Endometrium (tissue), 2 donors: ENCODE data around the gene HDGF.

Experiments used
- FAIRE-seq: peaks from 2 replicates; lab custom pipeline; 2012; peaks lifted over from hg19 to GRCh38; lab: Jason Lieb, UNC
- donor health status: control.
- donor health status: control.

HDGF gene

GRCh38 chr1:156746728-156747631, 4.5 kb downstream of the HDGF start:
- FAIRE-seq: no peak

- FAIRE-seq: no peak
Measured at GRCh38 chr1:156746406-156746727, 5.1 kb downstream of the HDGF start.

GRCh38 chr1:156745881-156746280, 5.6 kb downstream of the HDGF start:
- FAIRE-seq: no peak

GRCh38 chr1:156744786-156745419, 6.6 kb downstream of the HDGF start:
- FAIRE-seq: no peak

DNA sequence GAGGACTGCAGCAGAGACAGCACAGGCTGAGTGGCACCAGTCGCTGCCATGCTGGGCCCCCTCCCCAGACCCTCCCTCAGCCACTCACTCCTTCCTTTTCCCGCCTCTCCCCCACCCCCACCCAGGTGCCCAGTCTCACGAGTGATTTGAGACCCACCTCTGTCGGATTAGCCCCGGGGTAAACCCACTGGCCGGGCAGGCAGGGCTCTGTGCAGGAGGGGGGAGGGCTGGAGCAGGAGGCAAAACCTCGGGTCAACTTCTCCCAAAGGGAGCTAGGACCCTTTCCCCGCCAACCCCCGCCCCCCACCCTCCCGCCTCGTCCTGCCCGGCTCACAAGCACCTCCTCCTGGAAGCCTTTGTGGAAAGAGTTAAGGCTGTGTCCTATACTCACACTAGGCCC, 7.1 kb downstream of the HDGF start:
- FAIRE-seq: no peak

- FAIRE-seq: no peak
Measured at GRCh38 chr1:156743367-156744302, 7.8 kb downstream of the HDGF start.

GRCh38 chr1:156742801-156743200, 8.7 kb downstream of the HDGF start:
- no peak for FAIRE-seq

DNA sequence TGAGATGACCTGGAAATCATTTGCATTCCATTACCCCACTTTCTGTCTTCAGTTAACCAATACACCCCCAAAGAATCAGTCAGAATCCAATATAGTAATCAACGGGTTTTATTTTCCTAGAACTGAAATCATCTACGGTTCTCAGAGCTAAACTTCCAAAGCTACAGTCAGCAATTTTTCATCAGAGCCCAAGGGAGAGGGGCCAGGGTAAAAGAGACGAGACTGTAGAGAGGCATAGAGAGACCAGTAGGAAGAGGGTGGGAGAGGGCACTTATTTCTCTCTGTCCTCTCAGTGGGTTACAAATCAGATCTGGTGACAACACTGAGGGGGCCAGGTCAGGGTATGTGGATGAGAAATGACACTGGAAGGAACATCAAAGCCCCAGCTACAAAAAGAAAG, 9.5 kb downstream of the HDGF start:
- no peak for FAIRE-seq

DNA sequence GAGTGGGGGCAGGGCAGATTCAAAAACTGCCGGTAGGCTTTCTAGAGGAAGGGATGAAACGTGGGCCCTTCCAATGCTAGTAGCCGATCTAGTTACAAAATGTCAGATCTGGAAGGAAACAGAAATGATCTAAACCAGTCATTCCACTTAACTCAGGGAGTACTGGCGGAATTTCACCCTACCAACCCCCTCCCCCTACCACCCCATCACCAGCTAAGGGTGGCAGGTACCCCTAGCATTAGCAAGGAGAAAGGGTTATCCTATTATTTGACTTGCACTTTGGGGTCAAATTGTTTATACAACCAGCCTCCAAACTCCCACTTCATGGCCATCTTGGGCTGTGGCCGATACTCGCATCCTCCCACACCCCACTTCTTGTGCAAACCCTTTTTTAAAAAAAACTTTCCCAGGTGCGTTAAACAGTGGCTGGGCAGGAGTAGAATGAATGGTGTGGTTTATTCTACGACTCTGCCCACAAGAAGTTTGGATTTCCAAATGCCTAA, 9.9 kb downstream of the HDGF start:
- FAIRE-seq: no peak

DNA sequence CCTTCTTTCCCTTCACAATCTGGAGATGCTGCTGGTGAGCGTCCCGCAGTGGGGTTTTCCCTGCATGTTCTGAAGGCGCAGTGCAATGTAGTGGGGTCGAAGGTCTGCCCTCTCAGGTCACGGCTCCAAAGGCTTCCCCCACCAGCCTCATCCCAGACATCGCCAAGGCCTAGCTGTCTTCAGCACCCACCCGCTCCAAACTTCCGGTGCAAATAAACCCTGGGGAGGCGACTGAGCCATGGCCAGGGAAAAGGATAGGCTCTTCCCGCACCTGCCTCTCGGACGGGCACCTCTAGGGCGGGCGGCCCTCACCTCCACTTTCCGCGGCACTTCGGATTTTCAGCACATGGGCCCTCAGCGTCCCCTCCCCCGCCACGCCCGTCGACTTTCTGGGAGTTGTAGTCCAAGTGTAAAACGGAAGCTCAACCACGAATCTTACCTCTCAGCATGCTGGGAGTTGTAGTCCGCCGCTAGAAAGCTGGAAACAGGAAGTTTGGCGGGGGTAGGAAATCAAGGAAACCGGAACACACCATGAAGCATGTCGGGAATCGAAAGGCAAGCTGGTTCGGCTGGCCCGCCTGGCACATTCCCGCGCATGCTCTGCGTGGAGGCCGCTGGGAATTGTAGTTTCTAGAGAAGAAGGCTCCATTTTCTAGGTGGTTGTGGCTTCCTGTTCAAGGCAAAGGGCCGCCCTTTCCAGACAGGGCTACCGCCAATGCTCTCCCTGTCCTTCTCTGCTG, 10.6 kb downstream of the HDGF start, which contains the start of gene MRPL24:
Gene MRPL24 (minus strand): TSS at position 348 of the 740 bp plus-strand sequence. CDS start 2,384 bp downstream, outside the sequence.
- peak; percentile 99 for FAIRE-seq

DNA sequence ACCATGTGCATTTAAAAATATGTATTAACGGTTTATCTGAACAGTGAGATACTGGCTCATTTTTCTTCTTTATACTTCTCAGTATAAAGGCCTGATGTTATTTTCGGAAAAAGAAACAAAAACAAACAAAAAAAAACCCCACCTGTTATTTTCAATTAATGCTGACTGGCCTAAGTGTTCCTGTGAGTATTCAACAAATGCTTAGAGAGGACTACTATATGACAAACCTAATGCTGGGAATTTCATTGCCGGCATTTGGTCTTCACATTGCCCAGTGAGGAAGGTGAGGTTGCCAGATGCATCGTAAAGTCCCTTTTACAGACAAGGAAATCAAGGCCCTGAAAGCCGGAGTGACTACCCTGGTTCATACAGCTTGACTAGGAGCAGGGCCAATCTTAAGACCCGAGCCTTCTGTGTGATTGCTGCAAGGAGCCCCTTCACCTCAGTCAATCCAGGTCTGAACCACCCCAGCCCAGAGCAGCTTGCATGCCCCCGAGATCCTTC, 11.2 kb downstream of the HDGF start:
- FAIRE-seq: no peak

- no peak for FAIRE-seq
Measured at GRCh38 chr1:156738916-156739315, 12.6 kb downstream of the HDGF start.

GRCh38 chr1:156738407-156738806, 13.1 kb downstream of the HDGF start:
- FAIRE-seq: no peak

GRCh38 chr1:156733989-156734584, 17.4 kb downstream of the HDGF start:
- FAIRE-seq: no peak

GRCh38 chr1:156728599-156729462, 22.6 kb downstream of the HDGF start, which contains the start of gene ISG20L2:
TSS of gene ISG20L2 (minus strand) at chr1:156728766. CDS start at chr1:156727652, 1,114 bp downstream.
- FAIRE-seq: no peak

DNA sequence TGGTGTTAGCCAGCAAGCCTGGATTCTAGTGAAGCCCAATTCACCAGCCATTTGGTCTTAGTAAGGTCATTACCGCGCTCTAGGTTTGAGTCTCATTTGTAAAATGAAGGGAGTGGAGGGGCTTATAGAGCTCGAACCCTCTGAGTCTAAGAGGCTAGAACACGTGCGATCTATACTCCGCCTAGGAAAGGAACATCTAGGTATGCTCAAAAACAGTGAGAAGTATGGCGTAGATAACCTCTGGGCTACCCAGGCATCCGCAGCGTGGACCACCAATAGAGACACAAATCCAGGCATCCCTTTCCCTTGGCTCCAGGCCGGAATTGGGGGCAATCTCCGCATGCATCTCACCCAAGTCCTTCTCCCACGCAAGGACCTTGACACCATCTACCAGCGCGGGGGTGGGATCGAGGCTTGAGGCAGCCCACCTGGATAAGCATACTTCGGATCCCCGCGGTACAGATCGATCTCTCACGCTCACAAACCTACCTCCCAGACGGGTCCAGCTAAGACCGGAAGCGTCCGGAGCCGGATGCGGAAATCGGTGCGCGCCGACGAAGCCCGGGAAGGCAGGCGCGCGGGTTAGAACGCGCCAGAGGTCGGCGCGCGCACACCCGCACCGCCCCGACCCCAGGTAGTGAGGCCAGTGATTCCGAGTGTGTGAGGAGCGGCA, 23.4 kb downstream of the HDGF start, which contains the start of gene METTL25B:
Gene METTL25B (plus strand): TSS at position 544 of the 673 bp plus-strand sequence. CDS start 636 bp downstream, outside the sequence.
- no peak for FAIRE-seq

DNA sequence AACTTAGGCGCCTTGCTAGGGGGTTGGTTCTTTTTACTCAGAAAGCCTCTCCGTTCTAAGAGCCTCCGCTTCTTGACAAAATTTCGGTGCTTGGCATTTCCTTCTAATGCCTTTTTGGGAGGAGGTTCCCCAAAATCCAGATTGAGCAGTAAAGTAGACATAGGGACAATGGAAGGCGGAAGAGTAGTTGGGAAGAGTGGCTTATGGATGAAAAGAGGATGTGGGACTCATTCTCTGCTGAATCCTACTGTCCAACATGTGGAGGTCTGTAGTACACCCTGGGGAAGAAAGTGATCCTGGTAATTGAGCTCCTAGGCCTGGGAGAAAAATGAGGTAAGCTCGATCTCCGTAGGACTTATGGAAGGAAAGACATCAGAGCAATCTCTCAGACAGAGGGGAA, 24.0 kb downstream of the HDGF start:
- no peak for FAIRE-seq

- no peak for FAIRE-seq
Measured at GRCh38 chr1:156726549-156727226, 24.8 kb downstream of the HDGF start.
